CD8-positive, alpha-beta memory T cell (primary cell): ENCODE measurements around the gene ANO2. TPM values are rescaled to one million over a fixed set of nuclear protein-coding genes. Genes with fewer than 3 reads are reported as not detected.
"Not testable (repeated sequence)": the region's sequence is repeated elsewhere in the genome, so short reads cannot be mapped to it uniquely, and the experiment has no call there.

ENCODE experiments used
- CTCF ChIA-PET: fragments of 350-600 bp; sonication (Branson Sonifier 250); formaldehyde crosslinking; loops from one replicate; lab custom pipeline; 2021; ENCODE audit warnings: antibody characterized with exemption; lab: Charles Lee
- POLR2A ChIA-PET: fragments of 350-600 bp; sonication (Branson Sonifier 250); formaldehyde crosslinking; loops from one replicate; lab custom pipeline; 2021; ENCODE audit warnings: antibody characterized with exemption; lab: Charles Lee
- DNase-seq, 5 donors: peaks; one replicate each; pipeline versions ENCODE4 v3.0.0 to v3.0.0-alpha.2; 2020 to 2022; ENCODE audit warnings: mixed read lengths in 1 of 5
- H3K27ac ChIP-seq: one replicate; pipeline ENCODE4 v1.7.0; 2013; ENCODE audit warnings: low read depth, mild to moderate bottlenecking, low read length, moderate library complexity
- H3K27me3 ChIP-seq: 2 replicates; pipeline ENCODE4 v1.7.0; 2013; ENCODE audit warnings: low read length, mild to moderate bottlenecking; ENCODE audit not compliant: insufficient read depth, poor library complexity, severe bottlenecking
- H3K36me3 ChIP-seq: 2 replicates; pipeline ENCODE4 v1.7.0; 2013; ENCODE audit warnings: mild to moderate bottlenecking, low read length, moderate library complexity; ENCODE audit not compliant: insufficient read depth
- H3K4me1 ChIP-seq: 2 replicates; pipeline ENCODE4 v1.7.0; 2013; ENCODE audit warnings: mild to moderate bottlenecking, low read length, moderate library complexity; ENCODE audit not compliant: insufficient read depth
- H3K4me3 ChIP-seq: 2 replicates; pipeline ENCODE4 v1.7.0; 2013; ENCODE audit warnings: mild to moderate bottlenecking, low read length
- H3K9me3 ChIP-seq: 2 replicates; pipeline ENCODE4 v1.7.0; 2013; ENCODE audit warnings: mild to moderate bottlenecking, low read length
- H3K27ac Mint-ChIP-seq, 8 donors: one replicate each; pipeline ENCODE4 v1.8.0; 2020 to 2021; ENCODE audit warnings: mixed read lengths in 8 of 8, mild to moderate bottlenecking in 6 of 8, inconsistent platforms in 3 of 8, moderate library complexity in 3 of 8
- H3K27me3 Mint-ChIP-seq, 2 donors: one replicate each; pipeline ENCODE4 v1.8.0; 2020 to 2021; ENCODE audit warnings: mixed read lengths in 2 of 2, mild to moderate bottlenecking in 1 of 2, moderate library complexity in 1 of 2
- H3K36me3 Mint-ChIP-seq, 3 donors: one replicate each; pipeline ENCODE4 v1.8.0; 2020 to 2021; ENCODE audit warnings: mixed read lengths in 3 of 3, inconsistent platforms in 1 of 3, mild to moderate bottlenecking in 1 of 3
- H3K4me1 Mint-ChIP-seq, 3 donors: one replicate each; pipeline ENCODE4 v1.8.0; 2020 to 2021; ENCODE audit warnings: mixed read lengths in 3 of 3, inconsistent platforms in 1 of 3, mild to moderate bottlenecking in 1 of 3
- H3K4me3 Mint-ChIP-seq, 7 donors: one replicate each; pipeline ENCODE4 v1.8.0; 2020 to 2021; ENCODE audit warnings: mixed read lengths in 7 of 7, mild to moderate bottlenecking in 6 of 7, moderate library complexity in 4 of 7, inconsistent platforms in 2 of 7
- H3K9me3 Mint-ChIP-seq, 5 donors: one replicate each; pipeline ENCODE4 v1.8.0; 2020 to 2022; ENCODE audit warnings: mixed read lengths in 5 of 5, mild to moderate bottlenecking in 3 of 5, moderate library complexity in 2 of 5, inconsistent platforms in 1 of 5
- polyA plus RNA-seq: library from polyadenylated mRNA; unstranded; fragments of 300-500 nt; fragmentation: Illumina TruSeq; gene quantifications from one replicate; pipeline ENCODE4 v1.2.3, GENCODE V29; 2021
- total RNA-seq, 2 experiments: library from RNA; stranded (reverse); gene quantifications; one replicate each; pipeline ENCODE4 v1.2.3, GENCODE V29; 2021

The ANO2 gene
- total and polyA plus RNA-seq, 3 experiments from 2014 or later, result not detected

GRCh38 chr12:5901416-5901815, 43.6 kb downstream of the ANO2 start:
- Histone ChIP-seq H3K27ac (no peak overlapping the region), H3K4me1 (no peaks in the 10 kb centered on the region), H3K36me3 (no peaks in the 10 kb centered on the region), H3K9me3 (no peaks in the 10 kb centered on the region), H3K4me3 (no peak overlapping the region), H3K27me3 (no peaks in the 10 kb centered on the region)
- DNase-seq, result no peak
- no peak overlapping the region for H3K4me3 Mint-ChIP-seq
- no peaks in the 10 kb centered on the region for H3K36me3 Mint-ChIP-seq
- H3K27ac Mint-ChIP-seq, result peak overlapping the region in 1 of 8 donors; percentile 16
- peaks cover 0 to 2% (median 0%) of the 10 kb centered on the region in 5 donors for H3K9me3 Mint-ChIP-seq
- no peaks in the 10 kb centered on the region for H3K4me1 Mint-ChIP-seq
- ChIA-PET POLR2A (no interaction called here), CTCF (no interaction called here)
- peaks cover 13 to 38% of the 10 kb centered on the region in 2 donors for H3K27me3 Mint-ChIP-seq

GRCh38 chr12:5900533-5901205, 44.4 kb downstream of the ANO2 start:
- H3K9me3 ChIP-seq, result no peaks in the 10 kb centered on the region
- H3K4me3 ChIP-seq, result no peak overlapping the region
- peaks cover 0 to 2% (median 0%) of the 10 kb centered on the region in 5 donors for H3K9me3 Mint-ChIP-seq
- DNase-seq, result no peak
- peaks cover 13 to 42% of the 10 kb centered on the region in 2 donors for H3K27me3 Mint-ChIP-seq
- no peaks in the 10 kb centered on the region for H3K4me1 Mint-ChIP-seq
- ChIA-PET CTCF (no interaction called here), POLR2A (no interaction called here)
- no peak overlapping the region for H3K27ac ChIP-seq
- no peaks in the 10 kb centered on the region for H3K4me1 ChIP-seq
- H3K27ac Mint-ChIP-seq, result no peak overlapping the region
- H3K36me3 ChIP-seq, result no peaks in the 10 kb centered on the region
- no peak overlapping the region for H3K4me3 Mint-ChIP-seq
- H3K36me3 Mint-ChIP-seq, result no peaks in the 10 kb centered on the region
- no peaks in the 10 kb centered on the region for H3K27me3 ChIP-seq

- no peak overlapping the region for H3K4me3 Mint-ChIP-seq
- no peaks in the 10 kb centered on the region for H3K36me3 ChIP-seq
- H3K27ac ChIP-seq, result no peak overlapping the region
- peaks cover 16 to 43% of the 10 kb centered on the region in 2 donors for H3K27me3 Mint-ChIP-seq
- H3K9me3 Mint-ChIP-seq, result peaks cover 0 to 2% (median 0%) of the 10 kb centered on the region in 5 donors
- H3K4me1 Mint-ChIP-seq, result no peaks in the 10 kb centered on the region
- H3K36me3 Mint-ChIP-seq, result no peaks in the 10 kb centered on the region
- H3K27me3 ChIP-seq, result no peaks in the 10 kb centered on the region
- DNase-seq, result no peak
- no peak overlapping the region for H3K4me3 ChIP-seq
- no peaks in the 10 kb centered on the region for H3K9me3 ChIP-seq
- ChIA-PET CTCF (no interaction called here), POLR2A (no interaction called here)
- H3K27ac Mint-ChIP-seq, result no peak overlapping the region
- no peaks in the 10 kb centered on the region for H3K4me1 ChIP-seq
Observed at GRCh38 chr12:5900076-5900475, 45.0 kb downstream of the ANO2 start.

- Histone ChIP-seq H3K27me3 (no peaks in the 10 kb centered on the region), H3K4me1 (no peaks in the 10 kb centered on the region), H3K4me3 (no peak overlapping the region), H3K36me3 (no peaks in the 10 kb centered on the region), H3K27ac (no peak overlapping the region), H3K9me3 (no peaks in the 10 kb centered on the region)
- POLR2A ChIA-PET, result no interaction called here
- no peak for DNase-seq
- H3K27ac Mint-ChIP-seq, result no peak overlapping the region
- CTCF ChIA-PET, result no interaction called here
- peaks cover 19 to 46% of the 10 kb centered on the region in 2 donors for H3K27me3 Mint-ChIP-seq
- H3K9me3 Mint-ChIP-seq, result peaks cover 0 to 6% (median 0%) of the 10 kb centered on the region in 5 donors
- no peak overlapping the region for H3K4me3 Mint-ChIP-seq
- H3K36me3 Mint-ChIP-seq, result no peaks in the 10 kb centered on the region
- no peaks in the 10 kb centered on the region for H3K4me1 Mint-ChIP-seq
Observed at GRCh38 chr12:5899675-5900074, 45.4 kb downstream of the ANO2 start.

- H3K9me3 Mint-ChIP-seq, result peaks cover 0 to 9% (median 0%) of the 10 kb centered on the region in 5 donors
- peaks cover 16 to 46% of the 10 kb centered on the region in 2 donors for H3K27me3 Mint-ChIP-seq
- no peak overlapping the region for H3K27ac Mint-ChIP-seq
- H3K9me3 ChIP-seq, result no peaks in the 10 kb centered on the region
- DNase-seq, result no peak
- no peaks in the 10 kb centered on the region for H3K4me1 Mint-ChIP-seq
- H3K36me3 Mint-ChIP-seq, result no peaks in the 10 kb centered on the region
- H3K4me3 ChIP-seq, result no peak overlapping the region
- H3K4me3 Mint-ChIP-seq, result no peak overlapping the region
- H3K36me3 ChIP-seq, result no peaks in the 10 kb centered on the region
- no peaks in the 10 kb centered on the region for H3K27me3 ChIP-seq
- ChIA-PET CTCF (no interaction called here), POLR2A (no interaction called here)
- H3K27ac ChIP-seq, result no peak overlapping the region
- no peaks in the 10 kb centered on the region for H3K4me1 ChIP-seq
Observed at GRCh38 chr12:5898874-5899273, 46.2 kb downstream of the ANO2 start.

- Histone ChIP-seq H3K4me3 (no peak overlapping the region), H3K27ac (no peak overlapping the region), H3K27me3 (no peaks in the 10 kb centered on the region), H3K4me1 (no peaks in the 10 kb centered on the region), H3K36me3 (no peaks in the 10 kb centered on the region), H3K9me3 (no peaks in the 10 kb centered on the region)
- Mint-ChIP-seq H3K4me3 (no peak overlapping the region), H3K9me3 (peaks cover 0 to 7% (median 0%) of the 10 kb centered on the region in 5 donors), H3K36me3 (no peaks in the 10 kb centered on the region), H3K27me3 (peaks cover 28 to 59% of the 10 kb centered on the region in 2 donors), H3K27ac (no peak overlapping the region), H3K4me1 (peaks cover 10 to 12% (median 10%) of the 10 kb centered on the region in 3 donors)
- ChIA-PET CTCF (interaction anchor here (1.0 kb wide), 1 partner anchor 10 kb away, joined by 3 read pairs; no protein-coding TSS in a partner anchor), POLR2A (no interaction called here)
- no peak for DNase-seq
Observed at GRCh38 chr12:5889381-5890047, 55.5 kb downstream of the ANO2 start.

GRCh38 chr12:5888816-5889315, 56.2 kb downstream of the ANO2 start:
- Histone ChIP-seq H3K36me3 (no peaks in the 10 kb centered on the region), H3K4me1 (no peaks in the 10 kb centered on the region), H3K27me3 (no peaks in the 10 kb centered on the region), H3K4me3 (no peak overlapping the region), H3K27ac (no peak overlapping the region), H3K9me3 (no peaks in the 10 kb centered on the region)
- Mint-ChIP-seq H3K4me3 (no peak overlapping the region), H3K4me1 (peaks cover 10 to 12% (median 10%) of the 10 kb centered on the region in 3 donors), H3K36me3 (no peaks in the 10 kb centered on the region), H3K27ac (no peak overlapping the region), H3K9me3 (peaks cover 0 to 7% (median 0%) of the 10 kb centered on the region in 5 donors), H3K27me3 (peaks cover 28 to 57% of the 10 kb centered on the region in 2 donors)
- POLR2A ChIA-PET, result no interaction called here
- CTCF ChIA-PET, result interaction anchor here (1.0 kb wide), 1 partner anchor 10 kb away, joined by 3 read pairs; no protein-coding TSS in a partner anchor
- DNase-seq, result no peak

GRCh38 chr12:5887819-5888218, 57.2 kb downstream of the ANO2 start:
- H3K27ac Mint-ChIP-seq, result peak overlapping the region in 1 of 8 donors; percentile 17
- H3K4me3 ChIP-seq, H3K27me3 ChIP-seq, H3K36me3 ChIP-seq, H3K27ac ChIP-seq, H3K4me1 ChIP-seq, H3K36me3 Mint-ChIP-seq, H3K9me3 ChIP-seq, H3K9me3 Mint-ChIP-seq, POLR2A ChIA-PET, DNase-seq, CTCF ChIA-PET: not testable (repeated sequence)
- peaks cover 27 to 57% of the 10 kb centered on the region in 2 donors for H3K27me3 Mint-ChIP-seq
- H3K4me3 Mint-ChIP-seq, result peak overlapping the region in 6 of 7 donors; percentile 54 to 81 (median 73)
- peaks cover 10 to 12% (median 10%) of the 10 kb centered on the region in 3 donors for H3K4me1 Mint-ChIP-seq
